ENCODE data around the gene NCOA7.

NCOA7 gene

DNA sequence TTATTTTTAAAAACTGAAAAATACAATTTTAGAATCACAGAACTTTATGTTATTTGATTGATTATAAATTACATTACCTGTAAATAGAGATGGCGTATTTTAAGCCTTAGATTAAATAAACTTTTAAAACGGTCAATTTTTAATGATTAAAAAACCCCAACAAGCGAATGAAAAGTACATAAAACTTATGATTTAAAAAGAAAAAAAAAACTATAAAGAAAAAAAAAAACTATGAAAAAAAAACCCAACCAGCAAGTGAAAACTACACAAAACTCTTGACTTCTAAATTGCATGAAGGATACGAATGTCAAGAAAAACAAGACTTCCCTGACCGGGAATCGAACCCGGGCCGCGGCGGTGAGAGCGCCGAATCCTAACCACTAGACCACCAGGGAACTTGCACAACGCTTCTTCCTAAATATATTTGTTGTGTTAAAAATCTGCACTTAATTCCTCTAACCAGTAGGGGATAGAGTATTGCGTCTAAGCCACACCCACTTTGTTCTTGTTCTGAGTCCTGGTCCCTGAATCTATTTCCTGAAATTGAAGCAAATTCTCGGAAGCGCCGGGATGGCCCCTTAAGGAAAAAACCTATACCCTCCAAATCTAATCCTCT is 10.7 kb upstream of the NCOA7 start:
- peaks cover 15% of the 10 kb centered on the region for H3K4me1 ChIP-seq
- H3K27me3 ChIP-seq, result no peaks in the 10 kb centered on the region
- TF ChIP-seq Cebpa-rat (IDR thresholded peaks at IDR 0.05), result no peak
- peak overlapping the region; percentile 74 for H3K4me2 ChIP-seq
- H3K4me3 ChIP-seq, result peak overlapping the region; percentile 85
- no peaks in the 10 kb centered on the region for H3K9me3 ChIP-seq
- no peaks in the 10 kb centered on the region for H3K36me3 ChIP-seq
- no peaks in the 10 kb centered on the region for H4K20me1 ChIP-seq
- H3K9ac ChIP-seq, result peak overlapping the region; percentile 91
- peak overlapping the region; percentile 90 for H3K27ac ChIP-seq

DNA sequence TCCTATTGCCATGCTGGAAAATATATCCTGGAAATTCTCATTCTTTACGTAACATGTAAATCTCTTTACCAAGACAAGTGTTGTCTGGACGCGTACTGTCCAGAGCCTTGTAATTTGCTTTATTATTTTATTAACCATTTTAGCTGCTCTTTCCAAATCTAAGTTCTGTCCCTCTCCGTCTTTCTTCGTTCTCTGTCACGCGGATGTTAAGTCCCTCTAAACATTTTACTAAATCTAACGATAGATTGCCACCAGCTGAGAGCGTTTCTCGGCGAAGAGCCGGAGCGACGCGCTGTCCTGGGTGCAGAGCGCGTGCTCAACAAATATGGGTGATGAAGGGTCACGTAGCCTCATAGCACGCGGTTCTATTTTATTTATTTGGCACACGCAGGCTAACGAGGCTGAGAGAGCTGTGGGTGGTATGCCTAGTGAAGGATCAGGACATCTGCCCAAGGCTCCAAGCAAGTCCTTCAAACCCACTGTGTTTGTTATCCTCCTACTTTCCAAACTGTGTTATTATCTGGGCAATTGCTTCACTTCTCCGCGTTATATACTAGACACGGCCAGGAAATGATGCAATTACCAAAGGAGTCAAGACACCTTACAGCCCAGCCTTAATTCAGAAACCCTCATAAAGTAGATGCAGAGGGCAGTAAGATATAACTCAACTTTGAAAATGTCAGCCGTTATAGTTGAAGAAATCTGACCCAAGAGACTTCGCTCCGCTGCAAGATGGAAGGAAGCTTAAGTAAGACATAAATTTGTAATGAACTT is 10.0 kb upstream of the NCOA7 start:
- Histone ChIP-seq H3K27ac (peak overlapping the region; percentile 90), H3K36me3 (no peaks in the 10 kb centered on the region)

DNA sequence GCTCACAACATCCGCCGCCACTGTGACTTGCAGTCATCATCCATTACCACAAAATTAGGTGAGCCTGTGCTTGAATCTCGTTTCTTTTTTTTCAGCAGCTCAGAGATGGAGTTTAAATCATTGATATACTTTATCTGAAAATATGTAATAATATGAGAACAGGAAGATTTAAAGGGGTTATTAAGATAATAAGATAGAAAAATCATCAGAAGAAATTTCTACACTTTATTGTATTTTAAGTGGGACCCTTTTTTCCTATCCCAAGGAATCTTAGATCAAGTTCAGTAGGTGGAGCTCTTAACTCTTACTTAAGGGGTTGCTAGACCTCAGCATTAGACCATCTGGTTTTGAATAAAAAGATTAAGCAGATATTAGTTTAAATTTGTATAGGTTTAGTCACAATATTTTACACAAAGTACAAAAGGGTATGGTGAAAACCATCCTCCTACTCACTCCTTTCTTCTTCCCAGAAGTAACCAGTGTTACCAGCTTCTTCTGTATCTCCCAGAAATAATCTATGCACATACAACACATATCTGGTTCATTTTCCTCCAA is 9.4 kb upstream of the NCOA7 start:
- H3K9ac ChIP-seq, result peak overlapping the region; percentile 91
- peaks cover 15% of the 10 kb centered on the region for H3K4me1 ChIP-seq
- H3K36me3 ChIP-seq, result no peaks in the 10 kb centered on the region; the same call in 1 of the 2 replicates
- H3K9me3 ChIP-seq, result no peaks in the 10 kb centered on the region
- H3K4me2 ChIP-seq, result peak overlapping the region; percentile 74
- no peak for TF ChIP-seq Cebpa-rat (IDR thresholded peaks at IDR 0.05)
- H3K4me3 ChIP-seq, result peak overlapping the region; percentile 85
- H4K20me1 ChIP-seq, result no peaks in the 10 kb centered on the region
- H3K27ac ChIP-seq, result peak overlapping the region; percentile 90
- H3K27me3 ChIP-seq, result no peaks in the 10 kb centered on the region

More for the DNA sequence above, 10.0 kb upstream of the NCOA7 start:
- Histone ChIP-seq H4K20me1 (no peaks in the 10 kb centered on the region), H3K4me1 (peaks cover 15% of the 10 kb centered on the region), H3K9ac (peak overlapping the region; percentile 91), H3K4me2 (peak overlapping the region; percentile 74), H3K9me3 (no peaks in the 10 kb centered on the region), H3K27me3 (no peaks in the 10 kb centered on the region), H3K4me3 (peak overlapping the region; percentile 85)
- peak; percentile 94 for TF ChIP-seq Cebpa-rat (IDR thresholded peaks at IDR 0.05)

DNA sequence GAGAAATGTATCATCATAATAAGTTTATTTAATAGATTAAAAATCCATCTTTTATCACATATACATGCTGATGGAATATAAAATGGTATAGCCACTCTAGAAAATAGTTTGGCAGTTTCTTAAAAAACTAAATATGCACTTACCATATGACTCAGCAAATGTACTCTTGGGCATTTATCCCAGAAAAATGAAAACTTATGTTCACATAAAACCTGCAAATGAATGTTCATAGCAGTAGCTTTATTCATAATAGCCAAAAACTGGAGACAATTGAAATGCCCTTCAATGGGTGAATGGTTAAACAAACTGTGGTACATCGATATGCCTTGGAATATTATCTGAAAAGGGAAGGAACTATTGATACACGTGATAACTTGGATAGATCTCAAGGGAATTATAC is 6.4 kb upstream of the NCOA7 start:
- Histone ChIP-seq H3K36me3 (no peaks in the 10 kb centered on the region; the same call in 1 of the 2 replicates), H3K27ac (no peak overlapping the region), H3K4me2 (no peak overlapping the region), H3K9ac (no peak overlapping the region), H3K4me3 (no peak overlapping the region), H3K4me1 (peaks cover 30% of the 10 kb centered on the region), H3K27me3 (no peaks in the 10 kb centered on the region), H4K20me1 (no peaks in the 10 kb centered on the region), H3K9me3 (no peaks in the 10 kb centered on the region)
- TF ChIP-seq Cebpa-rat (IDR thresholded peaks at IDR 0.05), result no peak

DNA sequence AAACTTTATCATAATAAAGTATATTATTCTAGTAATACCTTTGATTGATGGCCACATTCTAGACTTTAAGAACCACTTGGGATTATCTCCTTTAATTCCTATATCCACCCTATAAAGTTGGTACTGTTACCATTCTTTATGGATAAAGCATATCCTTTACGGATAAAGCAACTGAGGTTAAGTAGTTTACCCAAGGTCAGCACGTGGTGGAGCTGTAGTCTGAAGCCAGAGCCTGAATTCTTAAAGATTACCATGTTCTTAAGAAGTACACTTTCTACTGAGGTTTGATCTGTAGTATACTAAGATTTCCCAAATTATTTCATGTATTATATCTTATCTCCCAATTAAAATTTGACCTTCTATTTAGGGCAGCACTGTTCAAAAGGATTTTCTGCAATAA is 3.0 kb upstream of the NCOA7 start:
- Histone ChIP-seq H3K4me3 (no peak overlapping the region), H3K27ac (no peak overlapping the region), H3K27me3 (no peaks in the 10 kb centered on the region), H3K4me2 (peak overlapping the region; percentile 90), H3K36me3 (no peaks in the 10 kb centered on the region; the same call in 1 of the 2 replicates), H3K9ac (no peak overlapping the region), H4K20me1 (no peaks in the 10 kb centered on the region; the same call in 1 of the 2 replicates), H3K9me3 (no peaks in the 10 kb centered on the region), H3K4me1 (peaks cover 37% of the 10 kb centered on the region)
- no peak for TF ChIP-seq Cebpa-rat (IDR thresholded peaks at IDR 0.05)

DNA sequence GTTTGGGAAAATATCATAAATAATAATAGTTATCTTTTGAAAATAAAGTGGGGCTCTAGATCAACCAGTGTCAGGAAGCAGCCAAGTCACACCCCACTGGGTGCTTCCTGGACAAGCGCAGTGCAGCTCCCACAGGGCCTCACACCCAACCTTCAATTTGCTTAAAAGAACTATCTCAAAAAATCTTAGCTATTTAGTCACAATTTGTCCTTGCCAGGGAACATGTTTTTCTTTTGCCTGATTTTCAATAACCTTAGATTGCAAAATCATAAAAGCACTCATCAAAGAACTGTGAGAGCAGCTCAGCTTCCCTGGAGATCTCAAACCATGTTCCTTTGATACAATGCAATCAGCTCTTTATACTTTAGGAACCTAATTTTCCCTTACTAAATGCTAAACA is 1.6 kb upstream of the NCOA7 start:
- H3K9ac ChIP-seq, result peak overlapping the region; percentile 93
- H3K27ac ChIP-seq, result peak overlapping the region; percentile 97
- H3K4me1 ChIP-seq, result peaks cover 37% of the 10 kb centered on the region
- no peaks in the 10 kb centered on the region for H3K9me3 ChIP-seq
- peaks cover 6% of the 10 kb centered on the region; the same call in 1 of the 2 replicates for H4K20me1 ChIP-seq
- TF ChIP-seq Cebpa-rat (IDR thresholded peaks at IDR 0.05), result no peak
- H3K36me3 ChIP-seq, result no peaks in the 10 kb centered on the region; the same call in 1 of the 2 replicates
- peak overlapping the region; percentile 93 for H3K4me3 ChIP-seq
- peak overlapping the region; percentile 90 for H3K4me2 ChIP-seq
- no peaks in the 10 kb centered on the region for H3K27me3 ChIP-seq

DNA sequence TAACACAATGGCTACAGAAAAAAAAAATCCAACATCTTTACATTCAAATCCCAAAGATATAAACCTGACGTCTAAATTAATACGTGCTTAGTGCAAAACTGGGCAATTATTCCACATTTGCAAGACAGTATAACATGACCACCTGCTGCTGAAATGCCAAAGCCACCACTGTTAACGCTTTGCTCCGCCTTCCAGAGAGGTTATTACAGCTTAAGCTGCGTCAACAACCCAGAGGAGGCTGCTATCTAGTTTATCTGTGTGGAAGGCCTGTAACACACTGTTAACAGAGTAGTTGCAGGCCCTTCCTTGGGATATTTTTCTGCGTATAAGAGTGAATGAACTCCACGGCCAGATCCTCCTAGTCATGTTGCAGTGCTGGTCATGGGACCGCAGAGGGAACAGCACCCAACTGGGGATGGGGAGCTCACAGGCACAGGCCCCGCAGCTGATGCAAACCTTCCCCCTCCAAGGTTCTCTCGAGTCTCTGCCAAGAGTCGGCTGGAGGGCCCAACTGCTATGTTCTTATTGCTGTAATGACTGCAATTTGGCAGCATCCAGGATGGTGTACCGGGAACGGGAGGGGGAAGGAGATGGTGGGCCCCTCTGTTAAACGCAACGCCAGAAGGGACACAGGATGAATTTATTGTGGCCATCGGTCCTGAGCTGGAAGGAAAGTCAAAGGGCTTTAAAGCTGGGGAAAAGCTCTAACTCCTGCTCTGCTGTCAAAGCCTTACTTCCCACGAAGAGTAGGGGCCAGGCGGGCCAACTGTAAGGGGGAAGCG is 993 bp upstream of the NCOA7 start:
- no peak for TF ChIP-seq Cebpa-rat (IDR thresholded peaks at IDR 0.05)
- peak overlapping the region; percentile 93 for H3K4me3 ChIP-seq
- H3K9me3 ChIP-seq, result no peaks in the 10 kb centered on the region
- H3K4me2 ChIP-seq, result peak overlapping the region; percentile 90
- peaks cover 6% of the 10 kb centered on the region; the same call in 1 of the 2 replicates for H4K20me1 ChIP-seq
- peak overlapping the region; percentile 97 for H3K27ac ChIP-seq
- no peaks in the 10 kb centered on the region for H3K27me3 ChIP-seq
- H3K4me1 ChIP-seq, result peaks cover 37% of the 10 kb centered on the region
- no peaks in the 10 kb centered on the region; the same call in 1 of the 2 replicates for H3K36me3 ChIP-seq
- H3K9ac ChIP-seq, result peak overlapping the region; percentile 93

DNA sequence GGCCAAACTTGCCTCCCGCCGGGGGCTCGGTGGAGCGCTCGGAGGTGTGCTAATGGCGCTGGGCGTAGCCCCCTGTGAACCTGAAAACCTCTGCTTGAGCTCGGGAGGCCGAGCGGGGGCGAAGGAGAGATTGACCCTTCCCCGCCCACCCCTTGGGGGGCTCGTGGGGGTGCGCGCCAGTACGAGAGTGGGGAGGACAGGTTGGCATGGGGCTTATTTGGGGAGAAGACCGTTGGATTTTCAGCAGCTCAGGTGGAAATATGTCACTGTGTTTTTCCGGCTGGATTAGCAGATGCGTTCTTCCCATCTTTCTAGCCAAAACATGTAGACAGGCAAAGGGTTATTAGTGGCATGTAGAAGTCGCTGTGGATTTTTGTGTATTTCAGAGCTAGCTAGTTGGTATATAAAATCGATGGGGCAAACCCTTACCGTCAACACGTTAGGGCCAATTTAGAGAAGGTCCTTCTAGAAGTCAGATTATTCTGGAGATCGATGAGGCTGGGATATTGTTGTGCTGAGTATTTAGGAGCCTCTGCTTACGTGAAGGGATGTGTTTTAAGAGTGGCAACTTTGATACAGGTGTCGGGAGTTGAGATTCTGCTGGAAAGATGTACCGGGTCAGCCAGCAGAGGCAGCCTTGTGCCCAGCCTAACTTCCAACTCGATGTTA is 525 bp downstream of the NCOA7 start:
- Histone ChIP-seq H3K4me2 (peak overlapping the region; percentile 90), H3K27ac (peak overlapping the region; percentile 97), H3K9ac (peak overlapping the region; percentile 93), H3K27me3 (no peaks in the 10 kb centered on the region), H3K4me3 (peak overlapping the region; percentile 93), H4K20me1 (peaks cover 6% of the 10 kb centered on the region; the same call in 1 of the 2 replicates), H3K36me3 (no peaks in the 10 kb centered on the region), H3K9me3 (no peaks in the 10 kb centered on the region), H3K4me1 (peaks cover 37% of the 10 kb centered on the region)
- no peak for TF ChIP-seq Cebpa-rat (IDR thresholded peaks at IDR 0.05)

DNA sequence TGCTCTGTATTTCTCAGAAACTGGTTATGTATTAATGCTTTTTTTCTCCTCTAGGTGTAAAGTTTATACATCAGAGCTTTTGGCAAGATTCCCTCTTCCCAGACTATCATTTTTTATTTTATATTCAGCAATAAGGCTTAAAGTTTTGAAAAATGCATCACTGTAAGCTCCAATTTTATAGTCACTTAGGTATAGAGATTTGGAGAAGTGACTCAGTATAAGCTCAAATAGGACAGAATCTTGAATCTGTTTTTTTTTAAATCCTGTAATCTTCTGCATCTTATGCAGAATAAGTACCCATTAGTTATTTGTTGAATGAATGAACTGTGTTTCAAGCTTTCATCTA is 1.0 kb downstream of the NCOA7 start:
- Histone ChIP-seq H3K36me3 (no peaks in the 10 kb centered on the region), H3K27me3 (no peaks in the 10 kb centered on the region), H3K9ac (peak overlapping the region; percentile 93; the same call in 1 of the 2 replicates), H4K20me1 (peaks cover 6% of the 10 kb centered on the region; the same call in 1 of the 2 replicates), H3K4me2 (peak overlapping the region; percentile 90), H3K9me3 (no peaks in the 10 kb centered on the region), H3K4me1 (peaks cover 37% of the 10 kb centered on the region), H3K27ac (no peak overlapping the region), H3K4me3 (peak overlapping the region; percentile 93)
- no peak for TF ChIP-seq Cebpa-rat (IDR thresholded peaks at IDR 0.05)
